ENCODE measurements around the gene CCDC24. TPM values are rescaled to one million over a fixed set of nuclear protein-coding genes. Genes with fewer than 3 reads are reported as not detected.

Gene CCDC24
- total RNA-seq, 1 experiment from 2014 or later: 11.8 TPM

DNA sequence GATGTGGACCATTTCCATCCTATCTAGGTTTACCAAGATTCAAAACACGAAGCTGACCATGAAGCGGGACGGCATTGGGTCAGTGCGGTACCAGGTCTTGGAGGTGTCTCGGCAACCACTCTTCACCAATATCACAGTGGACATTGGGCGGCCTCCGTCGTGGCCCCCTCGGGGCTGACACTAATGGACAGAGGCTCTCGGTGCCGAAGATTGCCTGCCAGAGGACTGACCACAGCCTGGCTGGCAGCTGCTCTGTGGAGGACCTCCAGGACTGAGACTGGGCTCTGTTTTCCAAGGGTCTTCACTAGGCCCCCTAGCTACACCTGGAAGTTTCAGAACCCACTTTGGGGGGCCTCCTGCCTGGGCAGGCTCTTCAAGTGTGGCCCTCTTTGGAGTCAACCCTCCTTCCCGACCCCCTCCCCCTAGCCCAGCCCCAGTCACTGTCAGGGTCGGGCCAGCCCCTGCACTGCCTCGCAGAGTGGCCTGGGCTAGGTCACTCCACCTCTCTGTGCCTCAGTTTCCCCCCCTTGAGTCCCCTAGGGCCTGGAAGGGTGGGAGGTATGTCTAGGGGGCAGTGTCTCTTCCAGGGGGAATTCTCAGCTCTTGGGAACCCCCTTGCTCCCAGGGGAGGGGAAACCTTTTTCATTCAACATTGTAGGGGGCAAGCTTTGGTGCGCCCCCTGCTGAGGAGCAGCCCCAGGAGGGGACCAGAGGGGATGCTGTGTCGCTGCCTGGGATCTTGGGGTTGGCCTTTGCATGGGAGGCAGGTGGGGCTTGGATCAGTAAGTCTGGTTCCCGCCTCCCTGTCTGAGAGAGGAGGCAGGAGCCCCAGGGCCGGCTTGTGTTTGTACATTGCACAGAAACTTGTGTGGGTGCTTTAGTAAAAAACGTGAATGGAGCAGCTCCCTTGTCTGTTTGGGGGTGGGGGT, 864 bp upstream of the CCDC24 start:
- TF ChIP-seq, protein P1, sequence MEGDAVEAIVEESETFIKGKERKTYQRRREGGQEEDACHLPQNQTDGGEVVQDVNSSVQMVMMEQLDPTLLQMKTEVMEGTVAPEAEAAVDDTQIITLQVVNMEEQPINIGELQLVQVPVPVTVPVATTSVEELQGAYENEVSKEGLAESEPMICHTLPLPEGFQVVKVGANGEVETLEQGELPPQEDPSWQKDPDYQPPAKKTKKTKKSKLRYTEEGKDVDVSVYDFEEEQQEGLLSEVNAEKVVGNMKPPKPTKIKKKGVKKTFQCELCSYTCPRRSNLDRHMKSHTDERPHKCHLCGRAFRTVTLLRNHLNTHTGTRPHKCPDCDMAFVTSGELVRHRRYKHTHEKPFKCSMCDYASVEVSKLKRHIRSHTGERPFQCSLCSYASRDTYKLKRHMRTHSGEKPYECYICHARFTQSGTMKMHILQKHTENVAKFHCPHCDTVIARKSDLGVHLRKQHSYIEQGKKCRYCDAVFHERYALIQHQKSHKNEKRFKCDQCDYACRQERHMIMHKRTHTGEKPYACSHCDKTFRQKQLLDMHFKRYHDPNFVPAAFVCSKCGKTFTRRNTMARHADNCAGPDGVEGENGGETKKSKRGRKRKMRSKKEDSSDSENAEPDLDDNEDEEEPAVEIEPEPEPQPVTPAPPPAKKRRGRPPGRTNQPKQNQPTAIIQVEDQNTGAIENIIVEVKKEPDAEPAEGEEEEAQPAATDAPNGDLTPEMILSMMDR (conservative IDR thresholded peaks at IDR 0.05): no peak
- Mint-ChIP-seq H3K9me3 (no peaks in the 10 kb centered on the region), H3K4me3 (peak overlapping the region; percentile 81 to 93), H3K36me3 (ENCODE audit: insufficient read depth in 1 of 3, low read depth in 3 of 3) (peaks cover 4 to 17% (median 16%) of the 10 kb centered on the region in 3 experiments; a peak in 6 of 7 replicates), H3K27ac (peak overlapping the region in 1 of 3 experiments; percentile 61; a peak in 1 of 7 replicates), H3K4me1 (peaks cover 16 to 23% of the 10 kb centered on the region in 2 experiments), H3K27me3 (ENCODE audit: low read depth) (peaks cover 6% of the 10 kb centered on the region)
- H2AK5ac ChIP-seq (ENCODE audit: insufficient read length, low read length): no peak overlapping the region
- no peak overlapping the region for H4K8ac ChIP-seq (replicated peaks; ENCODE audit: insufficient read length, low read depth, low read length)
- no peak overlapping the region for H2AFZ ChIP-seq (ENCODE audit: low read length)
- H3K79me2 ChIP-seq (ENCODE audit: insufficient read depth, low read length): no peaks in the 10 kb centered on the region
- no peaks in the 10 kb centered on the region for H3K9me3 ChIP-seq (ENCODE audit: control insufficient read depth, low read depth, low read length)
- no peak overlapping the region for H2BK120ac ChIP-seq (ENCODE audit: low read depth, low read length, poor library complexity, severe bottlenecking)
- no peak overlapping the region for H2BK5ac ChIP-seq (ENCODE audit: insufficient read length, low read length)
- H3K4ac ChIP-seq (ENCODE audit: low read depth, low read length): no peak overlapping the region
- H3K23me2 ChIP-seq (ENCODE audit: insufficient read length, low read depth, low read length, poor library complexity, severe bottlenecking): peaks cover 10% of the 10 kb centered on the region
- no CpG with 5 or more reads among the region's 19 CpGs for WGBS (ENCODE audit: extremely low coverage, insufficient read length, low lambda C conversion rate)
- H3K56ac ChIP-seq (ENCODE audit: insufficient read length, low read depth, low read length): no peak overlapping the region
- no peak overlapping the region for H3T11ph ChIP-seq (ENCODE audit: low read length)
- H4K5ac ChIP-seq (ENCODE audit: insufficient read length, low read depth, low read length): no peak overlapping the region
- no peak overlapping the region for H4K91ac ChIP-seq (ENCODE audit: insufficient read length, low read depth, low read length)
- H3K14ac ChIP-seq (ENCODE audit: insufficient read depth, low read length): 0 out of 2 replicates have a peak overlapping the region, but pooled peaks have one; percentile 18
- H3K4me1 ChIP-seq (ENCODE audit: insufficient read depth, low read length): no peaks in the 10 kb centered on the region
- H2BK15ac ChIP-seq (ENCODE audit: low read depth, low read length): no peak overlapping the region
- no peak overlapping the region for H3K18ac ChIP-seq (ENCODE audit: insufficient read length, low read depth, low read length)
- no peaks in the 10 kb centered on the region for H3K27me3 ChIP-seq (ENCODE audit: insufficient read depth, low read length)
- H3K79me1 ChIP-seq (ENCODE audit: insufficient read depth, low read depth, low read length, poor library complexity, severe bottlenecking): no peaks in the 10 kb centered on the region
- H4K20me1 ChIP-seq (ENCODE audit: control insufficient read depth, insufficient read depth, insufficient read length): no peaks in the 10 kb centered on the region
- H2BK20ac ChIP-seq (ENCODE audit: low read depth, low read length, poor library complexity, severe bottlenecking): no peak overlapping the region
- peak overlapping the region; percentile 34 for H3K9ac ChIP-seq (ENCODE audit: extremely low read depth, insufficient read length, low read length)
- no peak overlapping the region for H2BK12ac ChIP-seq (ENCODE audit: insufficient read length, low read depth, low read length)
- H3K4me2 ChIP-seq (ENCODE audit: insufficient read depth, insufficient read length, low read length): peak overlapping the region; percentile 80
- DNase-seq: no peak
- no peak overlapping the region for H3K23ac ChIP-seq (ENCODE audit: insufficient read length, low read depth, low read length)
- no peak overlapping the region for H3K27ac ChIP-seq (ENCODE audit: insufficient read length, low read depth, low read length)

Measured in H9 (cell line).